LNCaP clone FGC (cell line): ENCODE data around the gene NKX1-1.

ENCODE experiments used
- DNase-seq: peaks from one replicate; pipeline ENCODE4 v3.0.0-alpha.2; 2011; ENCODE audit warnings: low read depth
- H3K4me3 ChIP-seq: 2 replicates; pipeline ENCODE4 v1.5.1; 2011; ENCODE audit warnings: mild to moderate bottlenecking, low read depth, low read length, control low read depth
- TF ChIP-seq, protein P1 (sequence below): IDR thresholded peaks from 2 replicates; pipeline ENCODE4 v1.5.1; 2012; ENCODE audit warnings: mild to moderate bottlenecking; ENCODE audit not compliant: control insufficient read depth, insufficient read depth; ENCODE audit errors: extremely low read depth

Gene NKX1-1

GRCh38 chr4:1381181-1381621 lies 25.0 kb downstream of the NKX1-1 start:
- TF ChIP-seq, protein P1, sequence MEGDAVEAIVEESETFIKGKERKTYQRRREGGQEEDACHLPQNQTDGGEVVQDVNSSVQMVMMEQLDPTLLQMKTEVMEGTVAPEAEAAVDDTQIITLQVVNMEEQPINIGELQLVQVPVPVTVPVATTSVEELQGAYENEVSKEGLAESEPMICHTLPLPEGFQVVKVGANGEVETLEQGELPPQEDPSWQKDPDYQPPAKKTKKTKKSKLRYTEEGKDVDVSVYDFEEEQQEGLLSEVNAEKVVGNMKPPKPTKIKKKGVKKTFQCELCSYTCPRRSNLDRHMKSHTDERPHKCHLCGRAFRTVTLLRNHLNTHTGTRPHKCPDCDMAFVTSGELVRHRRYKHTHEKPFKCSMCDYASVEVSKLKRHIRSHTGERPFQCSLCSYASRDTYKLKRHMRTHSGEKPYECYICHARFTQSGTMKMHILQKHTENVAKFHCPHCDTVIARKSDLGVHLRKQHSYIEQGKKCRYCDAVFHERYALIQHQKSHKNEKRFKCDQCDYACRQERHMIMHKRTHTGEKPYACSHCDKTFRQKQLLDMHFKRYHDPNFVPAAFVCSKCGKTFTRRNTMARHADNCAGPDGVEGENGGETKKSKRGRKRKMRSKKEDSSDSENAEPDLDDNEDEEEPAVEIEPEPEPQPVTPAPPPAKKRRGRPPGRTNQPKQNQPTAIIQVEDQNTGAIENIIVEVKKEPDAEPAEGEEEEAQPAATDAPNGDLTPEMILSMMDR, result 0 out of 2 replicates have a peak, but pooled peaks have one; percentile 10
- no peak for DNase-seq
- no peak overlapping the region for H3K4me3 ChIP-seq

- TF ChIP-seq, protein P1, result no peak
- DNase-seq, result no peak
- no peak overlapping the region for H3K4me3 ChIP-seq
These were observed 25.7 kb downstream of the NKX1-1 start for GRCh38 chr4:1380368-1381151.

GRCh38 chr4:1379801-1380331 lies 26.4 kb downstream of the NKX1-1 start:
- no peak for DNase-seq
- TF ChIP-seq, protein P1, result no peak
- H3K4me3 ChIP-seq, result no peak overlapping the region

- TF ChIP-seq, protein P1, result no peak
- no peak overlapping the region for H3K4me3 ChIP-seq
- no peak for DNase-seq
These were observed 26.9 kb downstream of the NKX1-1 start for GRCh38 chr4:1379351-1379781.

GRCh38 chr4:1378559-1379231 lies 27.5 kb downstream of the NKX1-1 start:
- TF ChIP-seq, protein P1, result no peak
- no peak overlapping the region for H3K4me3 ChIP-seq

GRCh38 chr4:1377606-1378261 lies 28.5 kb downstream of the NKX1-1 start:
- TF ChIP-seq, protein P1, result no peak
- H3K4me3 ChIP-seq, result no peak overlapping the region
- DNase-seq, result no peak

More at GRCh38 chr4:1378559-1379231, 27.5 kb downstream of the NKX1-1 start:
- no peak for DNase-seq
